Measurements from ENCODE around the gene CLIC5. TPM values are rescaled to one million over a fixed set of nuclear protein-coding genes. Genes with fewer than 3 reads are reported as not detected.

The CLIC5 gene
- total RNA-seq, 2 experiments from 2014 or later = 0.03 to 0.08 TPM

- H3K4me1 ChIP-seq (ENCODE audit: insufficient read depth, low read length, poor library complexity, severe bottlenecking) = no peaks in the 10 kb centered on the region
- H3K4me3 ChIP-seq (ENCODE audit: low read depth, low read length, poor library complexity, severe bottlenecking) = no peak overlapping the region
- H3K9me2 ChIP-seq (ENCODE audit: insufficient read depth, low read length) = no peaks in the 10 kb centered on the region
- ChIA-PET CTCF (ENCODE audit: unreplicated experiment) (no interaction called here), POLR2A (no interaction called here)
- no peaks in the 10 kb centered on the region for H3K79me2 ChIP-seq (ENCODE audit: insufficient read depth, low read depth, low read length)
- H3K27ac ChIP-seq (ENCODE audit: low read depth, low read length, poor library complexity, severe bottlenecking) = no peak overlapping the region
- H3K9me3 ChIP-seq (ENCODE audit: low read length) = no peaks in the 10 kb centered on the region
- BruUV-seq (replicated peaks) = no TSS peak
- no peak for TF ChIP-seq CTCF (conservative IDR thresholded peaks at IDR 0.05; ENCODE audit: low read length)
- TF ChIP-seq EZH2phosphoT487 (IDR thresholded peaks at IDR 0.05; ENCODE audit: borderline replicate concordance, low read depth, low read length) = no peak
- DNase-seq (ENCODE audit: low spot score) = no peak
- no peaks in the 10 kb centered on the region for H4K20me1 ChIP-seq (ENCODE audit: insufficient read depth, low read length)
- no peak overlapping the region for H3K4me2 ChIP-seq (ENCODE audit: low read length)
- intact Hi-C loops (cut with micrococcal nuclease; ENCODE audit: unreplicated experiment) = no loop called here
- no peak overlapping the region for H2AFZ ChIP-seq (ENCODE audit: low read length)
- H3K36me3 ChIP-seq (ENCODE audit: insufficient read depth, low read length) = no peaks in the 10 kb centered on the region
Observed at GRCh38 chr6:45896783-45897441, 118.7 kb downstream of the CLIC5 start.

- Histone ChIP-seq H3K4me1 (ENCODE audit: insufficient read depth, low read length, poor library complexity, severe bottlenecking) (no peaks in the 10 kb centered on the region), H3K27ac (ENCODE audit: low read depth, low read length, poor library complexity, severe bottlenecking) (no peak overlapping the region), H3K4me2 (ENCODE audit: low read length) (no peak overlapping the region), H3K4me3 (ENCODE audit: low read depth, low read length, poor library complexity, severe bottlenecking) (no peak overlapping the region), H4K20me1 (ENCODE audit: insufficient read depth, low read length) (no peaks in the 10 kb centered on the region), H2AFZ (ENCODE audit: low read length) (no peak overlapping the region), H3K36me3 (ENCODE audit: insufficient read depth, low read length) (no peaks in the 10 kb centered on the region), H3K9me2 (ENCODE audit: insufficient read depth, low read length) (no peaks in the 10 kb centered on the region), H3K79me2 (ENCODE audit: insufficient read depth, low read depth, low read length) (no peaks in the 10 kb centered on the region), H3K9me3 (ENCODE audit: low read length) (no peaks in the 10 kb centered on the region)
- BruUV-seq (replicated peaks) = no TSS peak
- no peak for DNase-seq (ENCODE audit: low spot score)
- TF ChIP-seq CTCF (conservative IDR thresholded peaks at IDR 0.05; ENCODE audit: low read length) = no peak
- no peak for TF ChIP-seq EZH2phosphoT487 (IDR thresholded peaks at IDR 0.05; ENCODE audit: borderline replicate concordance, low read depth, low read length)
- ChIA-PET CTCF (ENCODE audit: unreplicated experiment) (no interaction called here), POLR2A (no interaction called here)
- intact Hi-C loops (cut with micrococcal nuclease; ENCODE audit: unreplicated experiment) = no loop called here
Observed at GRCh38 chr6:45895569-45895968, 120.1 kb downstream of the CLIC5 start.

- Histone ChIP-seq H3K4me1 (ENCODE audit: insufficient read depth, low read length, poor library complexity, severe bottlenecking) (no peaks in the 10 kb centered on the region), H3K4me3 (ENCODE audit: low read depth, low read length, poor library complexity, severe bottlenecking) (no peak overlapping the region), H3K79me2 (ENCODE audit: insufficient read depth, low read depth, low read length) (no peaks in the 10 kb centered on the region), H3K36me3 (ENCODE audit: insufficient read depth, low read length) (no peaks in the 10 kb centered on the region), H3K27ac (ENCODE audit: low read depth, low read length, poor library complexity, severe bottlenecking) (no peak overlapping the region), H3K4me2 (ENCODE audit: low read length) (no peak overlapping the region), H4K20me1 (ENCODE audit: insufficient read depth, low read length) (no peaks in the 10 kb centered on the region), H3K9me3 (ENCODE audit: low read length) (no peaks in the 10 kb centered on the region), H3K9me2 (ENCODE audit: insufficient read depth, low read length) (no peaks in the 10 kb centered on the region), H2AFZ (ENCODE audit: low read length) (no peak overlapping the region)
- DNase-seq (ENCODE audit: low spot score) = no peak
- CTCF ChIA-PET (ENCODE audit: unreplicated experiment) = no interaction called here
- no TSS peak for BruUV-seq (replicated peaks)
- intact Hi-C loops (cut with micrococcal nuclease; ENCODE audit: unreplicated experiment) = no loop called here
- POLR2A ChIA-PET = no interaction called here
- TF ChIP-seq EZH2phosphoT487 (IDR thresholded peaks at IDR 0.05; ENCODE audit: borderline replicate concordance, low read depth, low read length) = no peak
- no peak for TF ChIP-seq CTCF (conservative IDR thresholded peaks at IDR 0.05; ENCODE audit: low read length)
Observed at GRCh38 chr6:45892696-45893245, 122.9 kb downstream of the CLIC5 start.
